Activated CD8-positive, alpha-beta T cell treated with anti-CD3 and anti-CD28 coated beads, Interleukin-2, amount 10 ng/mL, durations not matched to agents 7 days and 5 days (primary cell): ENCODE data around the gene JAKMIP2. TPM values are rescaled to one million over a fixed set of nuclear protein-coding genes. Genes with fewer than 3 reads are reported as not detected.

ENCODE experiments used
- ATAC-seq: fragments of 150-1000 bp; cut with Tn5 transposase; one replicate; pipeline ENCODE4 v1.10.0; 2021; ENCODE audit warnings: moderate library complexity
- CTCF ChIA-PET: fragments of 350-600 bp; sonication (Branson Sonifier 250); formaldehyde crosslinking; loops from one replicate; lab custom pipeline; 2021; ENCODE audit warnings: antibody characterized with exemption; lab: Charles Lee
- POLR2A ChIA-PET: fragments of 350-600 bp; sonication (Branson Sonifier 250); formaldehyde crosslinking; loops from one replicate; lab custom pipeline; 2021; ENCODE audit warnings: antibody characterized with exemption; lab: Charles Lee
- DNase-seq: peaks from one replicate; pipeline ENCODE4 v3.0.0-alpha.2; 2020
- H3K27ac Mint-ChIP-seq: one replicate; pipeline ENCODE4 v1.8.0; 2021; ENCODE audit warnings: mild to moderate bottlenecking, mixed read lengths
- H3K27me3 Mint-ChIP-seq: one replicate; pipeline ENCODE4 v1.8.0; 2021; ENCODE audit warnings: low read depth, mixed read lengths
- H3K36me3 Mint-ChIP-seq: one replicate; pipeline ENCODE4 v1.8.0; 2021; ENCODE audit warnings: low read depth, mixed read lengths
- H3K4me1 Mint-ChIP-seq: one replicate; pipeline ENCODE4 v1.8.0; 2021; ENCODE audit warnings: low read depth, mixed read lengths
- H3K4me3 Mint-ChIP-seq: one replicate; pipeline ENCODE4 v1.8.0; 2021; ENCODE audit warnings: mild to moderate bottlenecking, mixed read lengths
- H3K9me3 Mint-ChIP-seq: one replicate; pipeline ENCODE4 v1.8.0; 2022; ENCODE audit warnings: mixed read lengths; ENCODE audit not compliant: insufficient read depth
- total RNA-seq, 2 experiments: library from RNA; stranded (reverse); gene quantifications; one replicate each; pipeline ENCODE4 v1.2.3, GENCODE V29; 2021

The JAKMIP2 gene
- total RNA-seq, 2 experiments from 2014 or later, result 8.2 to 8.9 TPM

DNA sequence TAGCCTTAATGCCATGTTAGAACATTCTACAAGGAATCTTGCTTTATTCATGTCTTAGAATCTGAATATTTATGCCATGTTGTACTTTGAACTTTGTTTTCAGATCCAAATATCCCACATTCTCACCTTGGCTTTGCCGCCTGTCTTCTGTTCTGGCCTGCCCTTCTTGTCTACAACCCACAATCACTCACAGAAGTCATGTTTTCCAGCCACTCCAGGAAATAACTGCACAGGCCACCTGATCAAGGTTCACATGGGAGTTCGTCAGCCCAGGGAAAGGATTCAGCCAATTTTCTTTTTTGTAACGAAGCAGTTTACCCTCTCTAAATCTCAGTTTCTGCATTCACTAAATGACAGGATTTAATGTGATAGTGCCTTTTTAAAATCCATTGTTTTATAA is 70.5 kb downstream of the JAKMIP2 start:
- ChIA-PET POLR2A (no interaction called here), CTCF (no interaction called here)
- H3K27ac Mint-ChIP-seq, result no peak overlapping the region
- DNase-seq (no peak), ATAC-seq (no peak)
- H3K27me3 Mint-ChIP-seq, result no peaks in the 10 kb centered on the region
- H3K9me3 Mint-ChIP-seq, result no peaks in the 10 kb centered on the region
- no peaks in the 10 kb centered on the region for H3K4me1 Mint-ChIP-seq
- H3K36me3 Mint-ChIP-seq, result no peaks in the 10 kb centered on the region
- no peak overlapping the region for H3K4me3 Mint-ChIP-seq

DNA sequence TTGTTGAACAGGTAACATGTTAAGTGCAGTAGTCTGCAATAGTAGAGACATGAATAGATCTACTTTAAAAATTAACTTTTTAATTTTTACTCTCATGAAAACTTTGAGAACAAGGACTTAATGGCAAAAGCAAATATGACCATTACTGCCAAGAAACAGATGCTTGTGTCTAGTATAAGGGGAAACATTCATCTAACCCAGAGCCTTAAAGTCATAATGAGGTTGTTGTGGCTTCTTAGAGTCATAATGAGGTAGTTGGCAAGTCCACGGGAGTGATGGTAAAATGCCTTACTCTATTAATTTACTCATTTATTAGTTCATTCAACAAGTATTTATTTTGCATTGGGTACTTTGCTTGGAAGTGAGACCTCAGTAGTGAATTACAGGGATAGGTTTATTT is 71.5 kb downstream of the JAKMIP2 start:
- Mint-ChIP-seq H3K4me3 (no peak overlapping the region), H3K27me3 (no peaks in the 10 kb centered on the region), H3K4me1 (no peaks in the 10 kb centered on the region), H3K9me3 (no peaks in the 10 kb centered on the region), H3K27ac (no peak overlapping the region), H3K36me3 (no peaks in the 10 kb centered on the region)
- ChIA-PET POLR2A (no interaction called here), CTCF (no interaction called here)
- DNase-seq, result no peak
- no peak for ATAC-seq

DNA sequence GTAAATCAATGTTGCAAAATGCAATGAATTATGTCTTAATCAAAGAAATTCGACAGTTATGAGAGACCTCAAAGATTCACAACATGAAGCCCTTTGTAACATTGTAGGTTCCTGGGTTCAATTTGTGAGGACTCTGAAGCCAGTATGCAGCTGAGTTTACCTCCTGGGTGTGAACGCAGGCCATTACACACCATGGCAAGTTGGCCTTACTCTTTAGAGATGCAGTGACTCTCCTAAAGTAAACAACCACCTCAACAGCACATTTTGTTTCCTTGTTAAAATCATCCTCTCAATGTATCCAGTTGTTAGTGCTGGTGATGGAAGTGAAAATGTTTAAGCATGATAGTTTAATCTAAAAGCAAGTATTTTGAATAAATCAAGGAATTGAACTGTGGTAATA is 73.8 kb downstream of the JAKMIP2 start:
- Mint-ChIP-seq H3K36me3 (no peaks in the 10 kb centered on the region), H3K27ac (no peak overlapping the region), H3K4me1 (no peaks in the 10 kb centered on the region), H3K9me3 (no peaks in the 10 kb centered on the region), H3K27me3 (no peaks in the 10 kb centered on the region), H3K4me3 (no peak overlapping the region)
- no peak for DNase-seq
- POLR2A ChIA-PET, result no interaction called here
- no peak for ATAC-seq
- CTCF ChIA-PET, result no interaction called here

DNA sequence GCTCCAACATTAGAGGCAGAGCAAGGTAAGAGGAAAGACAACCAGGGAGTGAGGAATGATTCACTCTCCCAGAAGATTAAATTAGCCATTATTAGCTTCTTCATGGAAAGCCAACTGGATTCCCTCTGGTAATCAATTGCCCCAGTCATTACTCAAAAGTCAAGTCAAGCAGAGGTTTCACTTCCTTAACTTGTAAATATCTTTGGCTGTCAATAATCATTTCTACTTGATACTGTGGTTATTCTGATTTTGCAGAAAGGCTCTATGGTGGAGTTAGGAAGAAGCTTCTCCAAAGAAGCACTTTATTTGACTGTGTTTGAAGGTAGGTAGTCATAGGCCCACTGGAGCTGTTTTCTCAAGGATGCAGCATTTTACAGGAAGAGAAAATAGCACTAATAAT is 78.0 kb downstream of the JAKMIP2 start:
- no peak overlapping the region for H3K27ac Mint-ChIP-seq
- DNase-seq, result no peak
- no peak for ATAC-seq
- H3K4me3 Mint-ChIP-seq, result no peak overlapping the region
- ChIA-PET CTCF (no interaction called here), POLR2A (no interaction called here)
- no peaks in the 10 kb centered on the region for H3K27me3 Mint-ChIP-seq
- no peaks in the 10 kb centered on the region for H3K4me1 Mint-ChIP-seq
- no peaks in the 10 kb centered on the region for H3K36me3 Mint-ChIP-seq
- H3K9me3 Mint-ChIP-seq, result no peaks in the 10 kb centered on the region

DNA sequence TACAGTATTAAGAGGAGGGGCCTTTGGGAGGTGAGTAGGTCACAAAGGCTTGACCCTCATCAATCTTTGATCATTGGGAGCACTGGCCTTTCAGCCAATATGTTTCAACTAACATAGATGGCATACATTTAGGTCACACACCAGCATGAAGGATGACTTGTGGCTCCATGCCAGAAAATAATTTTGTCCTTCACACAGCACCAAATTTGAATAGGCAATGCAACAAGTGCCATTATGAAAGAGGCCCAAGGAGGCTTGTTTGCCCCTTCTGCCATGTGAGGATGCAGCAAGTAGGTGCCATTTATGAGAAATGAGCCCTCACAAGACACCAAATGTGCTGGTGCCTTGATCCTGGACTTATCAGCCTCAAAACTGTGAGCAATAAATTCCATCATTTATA is 81.1 kb downstream of the JAKMIP2 start:
- no peak overlapping the region for H3K27ac Mint-ChIP-seq
- no peaks in the 10 kb centered on the region for H3K36me3 Mint-ChIP-seq
- POLR2A ChIA-PET, result no interaction called here
- H3K4me3 Mint-ChIP-seq, result no peak overlapping the region
- H3K4me1 Mint-ChIP-seq, result no peaks in the 10 kb centered on the region
- DNase-seq (no peak), ATAC-seq (no peak)
- peaks cover 5% of the 10 kb centered on the region for H3K9me3 Mint-ChIP-seq
- CTCF ChIA-PET, result interaction anchor here (0.7 kb wide), 1 partner anchor 121 kb away, joined by 3 read pairs; no protein-coding TSS in a partner anchor
- H3K27me3 Mint-ChIP-seq, result no peaks in the 10 kb centered on the region

DNA sequence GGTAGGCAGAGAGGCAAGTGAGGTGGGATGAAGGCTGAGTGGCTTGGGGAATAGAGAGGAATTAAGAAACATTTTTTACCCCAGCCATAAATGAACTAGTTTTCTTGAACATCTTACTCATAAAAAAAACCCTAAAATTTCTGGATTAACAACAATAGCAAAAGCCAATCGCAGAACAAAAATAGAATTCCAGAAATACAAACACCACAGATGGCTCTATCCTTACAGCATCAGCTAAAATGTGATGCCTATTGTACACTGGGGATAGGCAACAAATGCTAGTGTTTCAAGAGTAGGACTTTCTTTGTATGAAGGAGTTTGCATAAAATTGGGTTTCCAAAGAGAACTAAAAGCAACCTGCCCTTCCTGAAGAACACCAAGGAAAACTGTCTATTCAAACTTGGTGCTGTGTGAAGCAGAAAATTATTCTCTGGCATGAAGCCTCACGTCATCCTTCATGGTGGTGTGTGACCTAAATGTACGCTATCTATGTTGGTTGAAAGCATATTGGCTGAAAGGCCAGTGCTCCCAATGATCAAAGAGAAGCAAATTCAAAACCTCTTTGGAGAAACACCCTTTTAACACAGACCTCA is 82.9 kb downstream of the JAKMIP2 start:
- POLR2A ChIA-PET, result no interaction called here
- H3K9me3 Mint-ChIP-seq, result peaks cover 5% of the 10 kb centered on the region
- no peak overlapping the region for H3K27ac Mint-ChIP-seq
- no peak for ATAC-seq
- no peaks in the 10 kb centered on the region for H3K4me1 Mint-ChIP-seq
- H3K4me3 Mint-ChIP-seq, result no peak overlapping the region
- no peak for DNase-seq
- H3K27me3 Mint-ChIP-seq, result no peaks in the 10 kb centered on the region
- CTCF ChIA-PET, result no interaction called here
- H3K36me3 Mint-ChIP-seq, result no peaks in the 10 kb centered on the region

DNA sequence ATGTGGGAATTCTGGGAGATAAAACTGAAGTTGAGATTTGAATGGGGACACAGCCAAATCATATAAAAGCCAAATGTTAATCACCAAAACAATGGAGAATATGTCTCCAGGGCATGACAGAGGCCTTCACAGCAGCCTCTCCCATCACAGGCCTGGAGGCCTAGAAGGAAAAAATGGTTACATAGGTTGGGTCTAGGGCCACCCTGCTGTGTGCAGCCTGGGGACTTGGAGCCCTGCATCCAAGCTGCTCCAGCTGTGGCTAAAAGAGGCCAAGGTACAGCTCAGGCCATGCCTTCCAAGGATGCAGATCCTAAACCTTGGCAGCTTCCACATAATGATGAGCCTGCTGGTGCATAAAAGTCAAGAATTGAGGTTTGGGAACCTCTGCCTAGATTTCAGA is 85.1 kb downstream of the JAKMIP2 start:
- H3K9me3 Mint-ChIP-seq, result peaks cover 5% of the 10 kb centered on the region
- no peak overlapping the region for H3K27ac Mint-ChIP-seq
- ChIA-PET CTCF (no interaction called here), POLR2A (no interaction called here)
- no peaks in the 10 kb centered on the region for H3K4me1 Mint-ChIP-seq
- no peaks in the 10 kb centered on the region for H3K36me3 Mint-ChIP-seq
- H3K4me3 Mint-ChIP-seq, result no peak overlapping the region
- DNase-seq, result no peak
- no peak for ATAC-seq
- no peaks in the 10 kb centered on the region for H3K27me3 Mint-ChIP-seq

DNA sequence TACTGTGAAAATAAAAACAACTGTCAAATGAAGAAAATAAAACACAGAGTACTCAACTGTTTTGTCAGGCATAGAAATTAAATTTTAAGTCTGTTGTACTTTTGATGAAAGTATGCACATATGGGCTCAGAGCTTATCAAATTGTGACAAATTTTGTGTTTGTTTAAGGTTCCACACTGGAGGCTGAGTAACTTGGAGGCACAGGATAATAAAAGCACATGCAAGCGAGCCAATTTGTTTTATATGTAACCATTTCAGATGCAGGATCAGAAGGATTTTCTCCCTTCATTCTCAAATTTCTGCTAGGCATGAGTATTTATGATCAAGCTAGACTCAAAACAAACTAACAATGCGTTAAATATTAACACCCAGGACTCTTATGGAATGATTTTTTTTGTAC is 87.8 kb downstream of the JAKMIP2 start:
- peaks cover 5% of the 10 kb centered on the region for H3K9me3 Mint-ChIP-seq
- CTCF ChIA-PET, result no interaction called here
- no peak overlapping the region for H3K4me3 Mint-ChIP-seq
- H3K4me1 Mint-ChIP-seq, result no peaks in the 10 kb centered on the region
- no peaks in the 10 kb centered on the region for H3K36me3 Mint-ChIP-seq
- no peaks in the 10 kb centered on the region for H3K27me3 Mint-ChIP-seq
- ATAC-seq, result no peak
- H3K27ac Mint-ChIP-seq, result no peak overlapping the region
- no peak for DNase-seq
- POLR2A ChIA-PET, result no interaction called here

DNA sequence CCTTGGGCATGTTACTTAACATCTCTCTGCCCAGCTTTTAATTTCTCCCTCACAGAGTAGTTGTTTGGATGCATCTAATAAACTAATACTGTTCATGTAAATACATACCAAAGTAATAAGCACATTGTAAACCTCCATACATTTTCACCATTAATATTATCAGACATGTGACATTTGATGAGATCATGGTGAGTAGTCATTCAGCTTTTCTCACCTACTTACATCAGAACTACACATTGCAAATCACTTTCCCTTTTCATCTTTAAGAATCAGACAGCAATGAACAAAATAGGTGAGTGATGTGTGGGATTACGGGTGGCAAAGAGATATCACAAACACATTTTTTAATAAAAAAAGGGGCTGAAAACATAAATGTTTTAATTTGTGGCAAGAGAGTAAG is 89.3 kb downstream of the JAKMIP2 start:
- Mint-ChIP-seq H3K36me3 (no peaks in the 10 kb centered on the region), H3K4me1 (no peaks in the 10 kb centered on the region), H3K9me3 (no peaks in the 10 kb centered on the region), H3K27me3 (no peaks in the 10 kb centered on the region), H3K27ac (no peak overlapping the region), H3K4me3 (no peak overlapping the region)
- DNase-seq (no peak), ATAC-seq (no peak)
- ChIA-PET CTCF (no interaction called here), POLR2A (no interaction called here)

DNA sequence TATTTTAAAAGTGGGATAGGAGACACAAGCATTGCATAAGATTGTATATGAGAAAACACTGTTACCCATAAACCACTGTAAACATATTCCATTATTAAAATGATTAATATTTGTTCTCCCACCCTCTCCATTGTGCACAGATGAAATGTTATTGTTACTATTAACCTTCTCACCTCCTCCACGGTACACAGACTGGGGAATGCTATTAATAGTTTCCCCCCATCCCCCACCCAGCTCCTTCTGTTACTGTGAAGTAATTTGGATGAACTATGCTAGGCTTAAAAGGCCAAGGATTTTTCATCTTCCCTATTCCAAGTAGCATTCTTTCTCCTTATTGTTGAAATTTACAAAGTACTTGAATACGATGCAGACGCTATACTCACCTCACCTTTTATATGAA is 91.4 kb downstream of the JAKMIP2 start:
- DNase-seq (no peak), ATAC-seq (no peak)
- Mint-ChIP-seq H3K4me1 (no peaks in the 10 kb centered on the region), H3K4me3 (no peak overlapping the region), H3K27ac (no peak overlapping the region), H3K36me3 (no peaks in the 10 kb centered on the region), H3K27me3 (no peaks in the 10 kb centered on the region), H3K9me3 (no peaks in the 10 kb centered on the region)
- ChIA-PET POLR2A (no interaction called here), CTCF (no interaction called here)

DNA sequence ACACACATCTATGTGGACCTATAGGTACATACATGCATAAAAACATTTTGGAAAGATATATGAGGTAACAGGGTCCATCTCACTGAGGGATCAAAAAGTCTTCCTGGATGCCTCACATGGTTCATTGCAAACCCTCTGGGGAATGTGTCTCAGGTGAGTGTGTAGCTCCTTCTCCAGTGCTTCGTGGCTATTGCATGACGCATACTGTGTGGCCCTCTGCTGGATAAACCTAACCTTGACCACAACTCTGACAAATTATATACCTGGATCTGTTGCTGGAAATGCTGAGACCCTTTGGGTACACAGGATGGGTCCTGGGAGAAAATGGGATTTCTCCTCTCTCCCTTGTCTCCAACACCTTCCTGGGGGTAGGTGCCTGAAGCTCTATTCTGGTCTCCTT is 91.9 kb downstream of the JAKMIP2 start:
- no peaks in the 10 kb centered on the region for H3K4me1 Mint-ChIP-seq
- H3K4me3 Mint-ChIP-seq, result no peak overlapping the region
- no peaks in the 10 kb centered on the region for H3K9me3 Mint-ChIP-seq
- POLR2A ChIA-PET, result no interaction called here
- no peak overlapping the region for H3K27ac Mint-ChIP-seq
- no peaks in the 10 kb centered on the region for H3K36me3 Mint-ChIP-seq
- no peak for DNase-seq
- ATAC-seq, result no peak
- H3K27me3 Mint-ChIP-seq, result no peaks in the 10 kb centered on the region
- CTCF ChIA-PET, result no interaction called here

DNA sequence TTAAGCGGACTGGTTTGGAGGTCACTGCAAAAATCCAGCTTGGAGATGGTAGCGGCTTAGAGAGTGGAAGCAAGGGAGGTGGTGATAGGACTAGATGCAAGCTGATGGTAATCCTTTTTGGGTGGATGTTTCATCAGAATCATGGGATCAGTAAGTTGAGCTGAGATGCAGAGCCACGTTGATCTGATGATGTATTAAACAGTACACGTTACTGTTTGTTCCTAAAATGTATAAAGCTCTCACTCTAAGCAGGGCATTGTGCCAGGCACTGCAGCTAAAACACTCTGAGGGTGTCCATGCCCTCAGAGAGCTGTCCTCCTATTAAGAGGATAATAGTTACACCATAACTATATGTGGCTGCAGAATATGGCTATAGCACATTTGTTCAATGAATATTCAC is 93.1 kb downstream of the JAKMIP2 start:
- CTCF ChIA-PET, result no interaction called here
- Mint-ChIP-seq H3K4me3 (no peak overlapping the region), H3K27ac (no peak overlapping the region)

DNA sequence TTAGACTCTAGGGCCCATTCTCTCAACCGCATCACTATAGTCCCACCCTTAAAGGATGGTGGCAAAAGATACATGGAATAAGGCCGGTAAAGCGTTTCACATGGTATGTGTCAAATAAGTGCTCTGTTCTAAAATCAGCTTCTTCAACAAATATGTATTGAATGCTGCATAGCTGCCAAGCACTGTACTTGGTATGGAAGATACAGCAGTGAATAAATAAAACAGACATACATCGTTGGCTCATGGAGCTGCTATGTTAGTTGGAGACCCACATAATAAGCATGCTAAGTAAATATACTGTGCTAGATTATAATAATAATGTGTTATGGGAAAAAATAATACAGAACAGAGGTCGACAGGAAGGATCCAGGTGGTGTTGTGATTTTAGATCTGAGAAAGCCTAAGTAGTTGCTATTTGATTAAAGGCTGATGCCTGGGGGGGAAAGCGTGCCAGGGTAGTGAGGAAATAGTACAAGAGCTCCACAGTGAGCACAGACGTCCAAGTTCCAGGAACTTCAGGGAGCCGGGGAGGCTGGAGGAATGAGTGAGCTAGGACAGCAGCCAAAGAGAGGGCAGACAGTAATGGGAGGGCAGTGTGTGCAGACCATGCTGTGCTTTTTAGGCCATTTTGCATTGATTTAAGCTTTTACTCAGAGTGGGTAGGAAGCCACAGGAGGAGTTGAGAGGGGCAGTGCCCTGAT is 93.7 kb downstream of the JAKMIP2 start:
- Mint-ChIP-seq H3K27ac (no peak overlapping the region), H3K9me3 (no peaks in the 10 kb centered on the region), H3K36me3 (no peaks in the 10 kb centered on the region), H3K4me3 (no peak overlapping the region), H3K27me3 (no peaks in the 10 kb centered on the region), H3K4me1 (no peaks in the 10 kb centered on the region)
- ATAC-seq (no peak), DNase-seq (no peak)
- ChIA-PET CTCF (no interaction called here), POLR2A (no interaction called here)

More for the DNA sequence above, 93.1 kb downstream of the JAKMIP2 start:
- Mint-ChIP-seq H3K36me3 (no peaks in the 10 kb centered on the region), H3K27me3 (no peaks in the 10 kb centered on the region), H3K4me1 (no peaks in the 10 kb centered on the region), H3K9me3 (no peaks in the 10 kb centered on the region)
- ATAC-seq (no peak), DNase-seq (no peak)
- POLR2A ChIA-PET, result no interaction called here
